ENCODE measurements around the gene SLCO6A1.
"Not testable (repeated sequence)": the region's sequence is repeated elsewhere in the genome, so short reads cannot be mapped to it uniquely, and the experiment has no call there.

SLCO6A1 gene, protein sequence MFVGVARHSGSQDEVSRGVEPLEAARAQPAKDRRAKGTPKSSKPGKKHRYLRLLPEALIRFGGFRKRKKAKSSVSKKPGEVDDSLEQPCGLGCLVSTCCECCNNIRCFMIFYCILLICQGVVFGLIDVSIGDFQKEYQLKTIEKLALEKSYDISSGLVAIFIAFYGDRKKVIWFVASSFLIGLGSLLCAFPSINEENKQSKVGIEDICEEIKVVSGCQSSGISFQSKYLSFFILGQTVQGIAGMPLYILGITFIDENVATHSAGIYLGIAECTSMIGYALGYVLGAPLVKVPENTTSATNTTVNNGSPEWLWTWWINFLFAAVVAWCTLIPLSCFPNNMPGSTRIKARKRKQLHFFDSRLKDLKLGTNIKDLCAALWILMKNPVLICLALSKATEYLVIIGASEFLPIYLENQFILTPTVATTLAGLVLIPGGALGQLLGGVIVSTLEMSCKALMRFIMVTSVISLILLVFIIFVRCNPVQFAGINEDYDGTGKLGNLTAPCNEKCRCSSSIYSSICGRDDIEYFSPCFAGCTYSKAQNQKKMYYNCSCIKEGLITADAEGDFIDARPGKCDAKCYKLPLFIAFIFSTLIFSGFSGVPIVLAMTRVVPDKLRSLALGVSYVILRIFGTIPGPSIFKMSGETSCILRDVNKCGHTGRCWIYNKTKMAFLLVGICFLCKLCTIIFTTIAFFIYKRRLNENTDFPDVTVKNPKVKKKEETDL

DNA sequence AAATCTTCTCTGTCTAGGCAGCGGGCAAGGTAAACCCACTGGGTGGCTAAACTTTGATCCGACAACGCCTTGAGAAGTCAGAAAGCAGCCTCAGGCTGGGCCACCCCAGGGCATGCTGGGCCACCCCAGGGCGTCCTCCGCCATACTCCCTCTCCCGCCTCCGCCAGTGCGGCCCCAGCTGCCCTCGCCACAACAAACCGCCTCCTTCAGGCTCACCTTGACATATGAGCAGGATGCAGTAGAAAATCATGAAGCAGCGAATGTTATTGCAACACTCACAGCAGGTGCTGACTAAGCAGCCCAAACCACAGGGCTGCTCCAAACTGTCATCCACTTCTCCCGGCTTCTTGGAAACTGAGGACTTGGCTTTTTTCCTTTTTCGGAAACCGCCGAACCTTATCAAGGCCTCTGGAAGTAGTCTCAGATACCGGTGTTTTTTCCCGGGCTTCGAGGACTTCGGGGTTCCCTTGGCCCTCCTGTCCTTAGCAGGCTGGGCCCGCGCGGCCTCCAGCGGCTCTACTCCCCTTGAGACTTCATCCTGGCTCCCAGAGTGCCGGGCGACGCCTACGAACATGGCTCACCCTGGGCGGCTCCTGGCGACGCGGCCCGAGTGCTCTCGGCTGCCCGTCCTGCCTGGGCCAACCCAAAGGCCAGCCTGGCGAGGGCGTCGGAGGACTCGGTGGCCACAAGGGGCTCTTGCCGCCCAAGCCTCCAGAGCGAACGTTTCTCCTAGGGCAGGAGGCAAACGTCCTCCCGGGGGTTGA, at the start of gene SLCO6A1:
Gene SLCO6A1, minus strand, starts transcription at position 731 of the 764 bp plus-strand sequence. Its CDS starts 157 bp downstream, at position 574.
- DNase-seq = no peak

DNA sequence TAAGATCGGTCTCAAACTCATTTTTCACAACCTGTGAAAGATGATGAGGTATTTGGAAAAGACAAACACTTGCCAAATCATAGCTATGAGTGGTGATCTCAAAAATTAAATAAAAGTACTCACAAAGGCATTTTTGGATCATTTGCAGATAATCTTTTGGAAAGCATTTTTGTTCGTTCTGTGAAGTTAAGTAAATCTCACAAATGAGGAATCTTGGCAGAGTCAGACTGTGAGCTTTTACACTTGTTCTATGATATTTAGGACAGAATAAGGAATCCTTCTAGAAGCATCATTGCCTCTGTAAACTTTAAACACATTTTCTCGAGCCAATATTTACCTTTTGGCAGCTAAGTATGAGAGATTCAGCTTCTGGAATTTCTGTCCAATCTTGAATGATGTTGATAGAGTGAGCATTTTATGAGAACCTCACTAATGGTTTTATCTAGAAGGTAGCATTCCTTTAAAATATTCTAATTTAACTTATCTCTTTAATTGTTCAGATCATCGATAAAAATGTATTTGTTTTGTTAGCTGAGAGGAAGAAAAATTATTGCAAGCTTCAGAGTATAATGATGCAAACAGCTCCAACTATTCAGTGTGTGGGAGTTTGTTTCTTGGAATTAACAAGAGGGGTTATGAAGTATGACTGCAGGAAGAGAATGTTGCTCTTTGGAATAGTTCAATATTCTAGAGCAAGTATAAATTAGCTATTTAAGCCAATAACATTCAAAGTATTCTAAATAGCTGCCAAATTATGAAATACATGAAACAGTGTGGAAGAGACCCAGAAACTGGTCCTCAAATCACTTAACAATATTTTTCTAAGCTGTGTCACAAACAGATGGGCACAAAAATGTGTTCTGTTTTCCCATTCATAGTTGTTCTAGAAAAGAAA, 48.6 kb upstream of the SLCO6A1 start:
- no peak for DNase-seq

DNA sequence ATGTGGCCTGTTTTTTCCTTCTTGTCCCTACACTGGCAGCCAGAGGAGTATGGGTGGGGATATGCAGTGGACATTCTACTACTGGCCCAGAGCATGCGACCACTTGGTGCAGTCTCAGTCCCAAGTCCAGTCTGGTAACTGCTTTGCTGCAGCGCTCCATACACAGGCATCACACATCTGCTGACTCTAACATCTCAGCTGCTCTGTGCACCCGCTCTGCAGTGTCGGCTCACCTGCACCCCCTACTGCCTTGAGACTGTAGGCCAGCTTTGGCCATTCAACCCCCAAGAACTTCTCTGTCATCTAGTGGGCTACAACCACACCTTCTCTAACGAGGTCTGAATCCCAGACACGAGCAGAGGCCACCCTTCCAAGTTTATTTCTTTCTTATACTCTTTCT, 46.4 kb upstream of the SLCO6A1 start:
- no peak for DNase-seq

DNA sequence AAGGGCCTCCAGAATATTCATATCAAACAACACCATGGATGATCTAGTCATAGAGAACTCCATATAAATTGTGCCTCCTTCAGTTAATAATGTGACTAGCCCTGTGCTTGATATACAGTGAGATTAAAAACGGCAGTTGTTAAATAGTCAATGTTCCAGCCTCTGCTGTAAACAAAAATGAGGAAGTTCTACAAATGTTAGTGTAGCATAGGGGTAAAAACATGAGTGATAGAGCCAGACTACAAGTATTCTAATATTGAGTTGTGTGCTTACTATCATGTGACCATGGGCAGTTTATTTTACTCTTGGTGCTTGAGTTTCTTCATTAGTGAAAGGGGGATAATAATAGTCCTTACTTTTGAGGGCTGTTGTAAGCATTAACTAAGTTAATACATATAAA, 43.3 kb upstream of the SLCO6A1 start:
- DNase-seq = no peak

DNA sequence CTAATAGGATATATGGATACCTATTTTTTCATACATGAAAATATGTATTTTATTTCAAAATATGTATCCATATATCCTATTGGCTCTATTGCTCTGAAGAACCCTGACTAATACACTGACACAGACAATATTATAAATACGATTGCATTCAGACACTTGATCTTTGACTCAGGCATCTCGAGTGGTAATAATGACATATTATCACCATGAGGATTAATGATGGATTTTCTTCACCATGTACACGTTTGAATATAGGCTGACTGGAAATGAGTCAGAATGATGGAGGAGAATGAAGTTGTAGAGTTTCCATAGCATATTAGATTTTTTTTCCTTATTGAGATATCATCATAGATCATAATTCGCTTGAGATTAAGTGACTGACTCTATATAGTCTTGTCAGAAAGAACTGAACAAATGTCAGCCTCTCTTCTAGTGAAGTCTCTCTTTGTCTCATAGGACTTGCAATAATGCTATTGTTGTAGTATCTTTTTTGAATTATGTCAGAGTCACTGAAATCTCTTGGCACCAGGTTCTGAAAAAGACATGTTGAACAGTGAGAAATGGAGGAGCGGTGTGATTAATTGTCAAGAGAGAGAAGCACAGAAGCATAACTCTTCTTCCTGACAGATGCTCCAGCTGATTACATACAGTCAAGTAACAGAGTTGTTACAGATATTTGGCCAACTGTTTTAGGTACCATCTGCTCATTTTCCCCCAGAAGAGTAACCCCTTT, 41.4 kb upstream of the SLCO6A1 start:
- DNase-seq = no peak

DNA sequence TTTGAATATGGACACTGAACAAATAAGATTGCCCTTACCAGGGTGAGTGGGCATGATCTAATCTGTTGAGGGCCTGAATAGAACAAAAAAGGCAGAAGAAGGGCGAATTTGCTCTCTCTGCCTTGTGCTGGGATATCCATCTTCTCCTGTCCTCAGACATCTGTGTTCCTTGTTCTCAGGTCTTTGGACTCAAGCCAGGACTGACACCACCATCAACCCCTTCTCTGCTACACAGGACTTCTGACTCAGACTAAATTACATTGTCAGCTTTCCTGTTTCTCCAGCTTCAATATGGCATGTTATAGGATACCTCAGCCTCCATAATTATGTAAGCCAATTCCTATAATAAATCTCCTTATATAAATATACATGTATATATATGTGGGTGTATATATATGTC, 40.8 kb upstream of the SLCO6A1 start:
- DNase-seq = no peak

DNA sequence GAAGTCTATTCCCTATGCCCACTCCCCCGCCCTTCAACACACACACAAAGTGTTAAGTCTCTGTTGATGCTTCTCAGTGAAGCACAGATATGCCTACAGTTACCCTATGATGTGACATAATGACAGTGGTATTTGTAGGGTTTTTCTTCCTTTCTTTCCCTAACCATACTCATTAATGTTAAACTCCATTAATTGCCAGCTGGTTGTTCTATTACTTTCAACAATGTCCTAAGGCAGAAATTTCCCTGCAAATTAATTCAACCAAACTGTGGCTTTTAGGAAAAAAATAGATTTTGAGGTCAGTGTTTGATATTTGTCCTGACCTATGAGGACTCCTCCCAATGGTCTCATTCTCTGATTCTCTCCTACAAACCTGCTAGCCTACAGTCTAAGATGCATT, 38.2 kb upstream of the SLCO6A1 start:
- DNase-seq = no peak

DNA sequence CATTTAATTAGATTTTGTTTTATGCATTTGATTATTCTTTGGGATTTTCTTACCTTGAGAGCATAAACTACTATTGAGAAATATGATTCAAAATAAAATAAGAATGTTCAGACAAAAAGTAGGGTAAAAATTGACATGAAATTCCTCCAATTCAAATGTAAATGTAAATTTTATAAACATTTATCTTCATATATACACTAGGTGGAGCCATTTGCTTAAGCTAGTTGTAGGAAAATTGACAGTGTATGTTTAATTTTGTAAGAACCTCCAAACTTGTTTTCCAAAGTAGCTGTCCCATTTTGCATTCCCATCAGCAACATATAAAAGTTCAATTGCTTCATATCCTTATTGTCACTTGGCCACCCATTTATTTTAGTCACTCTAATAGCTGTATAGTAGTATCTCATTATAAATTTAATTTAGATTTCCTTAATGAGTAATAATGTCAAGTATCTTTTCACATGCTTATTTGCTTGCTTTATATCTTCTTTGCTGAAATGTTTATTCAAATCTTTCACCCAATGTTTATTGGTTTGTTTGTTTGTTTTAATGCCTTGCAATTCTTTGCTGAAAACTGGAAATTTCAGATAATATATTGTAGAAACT, 37.6 kb upstream of the SLCO6A1 start:
- peak; percentile 37 for DNase-seq

DNA sequence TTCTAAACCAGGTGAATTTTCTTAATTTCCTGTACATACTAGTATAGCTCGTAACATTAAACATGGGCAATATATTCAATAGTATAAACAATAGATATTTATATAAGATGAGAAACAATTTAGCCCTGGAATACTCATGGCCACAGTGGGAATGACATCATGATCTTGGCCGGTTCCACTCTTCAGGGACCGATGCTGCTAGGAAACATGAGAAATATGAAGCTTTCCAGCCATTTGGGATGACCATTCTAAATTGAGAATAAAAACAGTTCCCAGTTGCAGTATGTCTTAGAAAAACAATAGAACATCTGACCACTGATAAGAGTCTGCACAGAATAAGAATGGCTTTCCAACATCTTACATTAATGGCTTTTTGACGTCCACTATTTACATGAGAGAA, 33.3 kb upstream of the SLCO6A1 start:
- DNase-seq = peak; percentile 30

DNA sequence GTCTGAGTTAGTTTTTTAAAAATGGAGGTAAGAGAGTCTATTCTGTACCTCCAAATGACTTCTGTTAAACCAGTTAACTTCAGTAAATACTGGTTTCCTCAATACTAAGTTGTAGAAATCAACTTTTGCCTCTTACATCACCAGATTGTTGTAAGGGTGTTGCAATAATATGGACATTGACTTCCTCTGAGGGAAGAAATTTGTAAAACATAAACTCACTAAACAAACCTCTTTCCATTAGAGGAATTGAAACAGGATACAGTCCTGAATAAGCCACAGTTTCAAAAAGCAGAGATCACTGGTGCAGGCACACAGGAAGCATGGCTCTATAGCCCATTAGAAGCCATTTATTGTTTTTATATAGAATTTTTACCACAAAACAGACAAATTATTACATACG, 32.7 kb upstream of the SLCO6A1 start:
- no peak for DNase-seq

DNA sequence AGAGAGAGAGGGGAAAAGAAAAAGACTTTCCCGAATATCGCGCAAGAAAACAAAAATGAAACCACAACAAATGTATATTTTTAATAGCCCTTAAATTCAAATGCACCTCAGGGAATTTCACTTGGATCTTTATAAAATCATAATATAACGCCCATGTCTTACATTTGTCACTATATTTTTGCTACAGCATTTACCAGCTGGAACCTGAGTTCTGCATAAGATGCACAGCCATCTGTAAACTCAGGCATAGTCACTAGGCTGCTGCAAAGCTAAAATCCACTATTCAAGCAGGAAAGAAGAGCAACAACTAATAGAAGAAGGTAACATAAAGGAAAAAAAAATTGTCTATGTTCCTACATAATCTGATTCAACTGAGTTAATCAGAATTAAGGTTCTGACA, 30.6 kb upstream of the SLCO6A1 start:
- DNase-seq = no peak

DNA sequence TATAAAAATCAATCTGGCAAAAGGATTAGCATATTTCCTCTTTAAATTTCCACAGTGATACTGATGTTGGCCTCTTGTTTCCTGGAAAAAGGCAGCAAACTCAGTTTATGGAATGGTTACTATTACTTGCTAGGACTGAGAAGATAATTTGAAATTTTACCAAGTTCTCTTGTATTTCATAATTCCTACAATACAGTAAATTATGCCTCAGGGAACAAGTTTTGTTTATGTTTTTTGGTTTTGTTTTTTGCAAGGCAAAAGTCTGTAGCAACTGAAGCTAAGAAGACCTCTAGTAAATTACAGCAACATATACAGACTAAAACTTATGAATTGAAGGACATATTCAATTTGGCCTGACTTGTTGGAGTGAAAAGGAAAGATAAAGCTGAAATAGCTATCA, 30.2 kb upstream of the SLCO6A1 start:
- no peak for DNase-seq

DNA sequence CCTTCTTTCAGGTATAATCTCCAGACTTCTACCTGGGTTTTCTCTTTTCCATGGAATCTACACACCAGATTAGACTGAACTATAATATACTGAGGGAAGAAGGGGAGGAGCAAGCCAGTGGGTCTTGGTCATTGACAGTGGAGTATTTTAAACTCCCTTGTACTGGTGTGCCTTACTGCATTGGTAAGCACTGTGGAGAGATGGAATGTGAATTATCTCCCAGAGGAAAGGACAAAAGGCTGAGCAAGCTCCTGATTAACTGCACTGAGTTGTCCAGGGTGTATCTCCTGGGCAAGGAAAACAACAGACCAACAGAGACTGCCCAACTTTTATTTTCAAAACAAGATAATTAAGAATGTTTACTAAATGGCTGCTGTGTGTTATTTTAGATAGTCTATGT, 29.8 kb upstream of the SLCO6A1 start:
- DNase-seq = no peak

DNA sequence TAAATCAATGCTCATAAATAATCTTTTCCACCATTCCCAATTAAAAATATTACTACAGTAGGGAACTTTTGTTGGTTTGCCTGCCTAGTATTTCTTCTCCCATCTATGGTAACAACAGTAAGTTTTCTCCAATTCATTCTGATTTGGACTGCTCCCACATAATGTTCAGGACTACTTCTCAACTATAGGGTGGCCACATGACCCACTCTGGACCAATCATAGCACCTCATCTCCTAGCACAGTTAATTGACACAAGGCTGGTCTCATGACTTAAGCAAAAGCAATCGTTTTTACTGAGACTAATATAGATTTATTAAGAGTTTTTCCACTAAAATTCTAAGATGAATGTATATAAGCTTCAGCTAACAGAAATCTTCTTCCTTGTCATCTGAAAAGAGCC, 28.7 kb upstream of the SLCO6A1 start:
- DNase-seq = no peak

DNA sequence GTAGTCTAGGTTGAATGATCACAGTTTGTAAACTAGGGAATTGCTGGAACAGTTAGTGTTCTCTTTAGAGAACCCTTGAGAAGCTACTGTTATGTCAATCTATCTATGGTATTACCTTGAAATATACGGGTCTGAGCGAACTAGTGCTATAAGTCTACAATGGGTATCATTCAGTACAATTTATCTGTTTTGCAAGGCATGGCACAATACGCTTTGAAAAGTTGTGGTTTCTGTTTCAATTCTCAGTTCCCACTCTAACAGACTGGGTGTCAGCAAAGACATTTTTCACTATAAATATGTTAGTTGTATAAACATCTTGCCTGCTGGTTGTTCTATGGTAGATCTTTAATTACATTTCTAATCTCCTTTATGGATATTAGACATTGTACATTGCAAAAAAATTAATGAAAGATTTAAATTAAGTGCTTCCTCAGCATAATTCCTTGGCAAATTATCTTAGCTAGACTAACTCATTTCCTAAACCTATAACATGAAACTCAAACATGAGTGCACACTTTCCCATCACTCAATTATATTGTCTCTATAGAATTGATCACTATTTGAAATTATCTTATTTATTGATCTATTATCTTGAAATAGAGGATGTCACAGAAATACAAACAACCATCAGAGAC, 24.9 kb upstream of the SLCO6A1 start:
- no peak for DNase-seq

DNA sequence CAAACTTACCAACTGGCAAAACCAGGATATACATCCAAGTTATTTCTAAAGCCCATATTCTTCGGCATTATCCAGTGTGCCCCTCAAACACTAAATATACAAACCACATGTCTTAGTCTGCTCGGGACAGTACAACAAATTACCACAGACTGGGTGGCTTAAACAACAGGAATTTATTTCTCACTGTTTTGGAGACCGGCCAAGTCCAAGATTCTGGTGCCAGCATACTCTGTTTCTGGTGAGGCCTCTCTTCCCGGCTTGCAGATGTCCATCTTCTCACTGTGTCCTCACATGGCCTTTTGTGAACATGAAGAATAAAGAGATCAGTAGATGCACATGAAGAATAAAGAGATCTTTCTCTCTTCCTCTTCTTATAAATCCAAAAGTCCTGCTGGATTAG, 12.9 kb upstream of the SLCO6A1 start:
- DNase-seq = peak; percentile 4

DNA sequence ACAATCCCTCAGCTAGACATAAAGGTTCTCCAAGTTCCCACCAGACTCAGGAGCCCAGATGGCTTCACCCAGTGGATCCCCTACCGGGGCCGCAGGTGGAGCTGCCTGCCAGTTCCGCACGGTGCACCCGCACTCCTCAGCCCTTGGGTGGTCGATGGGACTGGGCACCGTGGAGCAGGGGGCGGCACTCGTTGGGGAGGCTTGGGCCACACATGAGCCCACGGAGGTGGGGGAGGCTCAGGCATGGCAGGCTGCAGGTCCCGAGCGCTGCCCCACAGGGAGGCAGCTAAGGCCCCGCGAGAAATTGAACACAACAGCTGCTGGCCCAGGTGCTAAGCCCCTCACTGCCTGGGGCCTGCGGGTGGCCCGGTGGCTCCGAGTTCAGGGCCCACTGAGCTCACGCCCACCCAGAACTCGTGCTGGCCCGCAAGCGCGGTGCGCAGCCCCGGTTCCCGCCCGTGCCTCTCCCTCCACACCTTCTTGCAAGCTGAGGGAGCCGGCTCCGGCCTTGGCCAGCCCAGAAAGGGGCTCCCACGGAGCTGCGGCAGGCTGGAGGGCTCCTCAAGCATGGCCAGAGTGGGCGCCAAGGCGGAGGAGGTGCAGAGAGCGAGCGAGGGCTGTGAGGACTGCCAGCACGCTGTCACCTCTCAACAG, 7.4 kb downstream of the SLCO6A1 start:
- DNase-seq = not testable (repeated sequence)

DNA sequence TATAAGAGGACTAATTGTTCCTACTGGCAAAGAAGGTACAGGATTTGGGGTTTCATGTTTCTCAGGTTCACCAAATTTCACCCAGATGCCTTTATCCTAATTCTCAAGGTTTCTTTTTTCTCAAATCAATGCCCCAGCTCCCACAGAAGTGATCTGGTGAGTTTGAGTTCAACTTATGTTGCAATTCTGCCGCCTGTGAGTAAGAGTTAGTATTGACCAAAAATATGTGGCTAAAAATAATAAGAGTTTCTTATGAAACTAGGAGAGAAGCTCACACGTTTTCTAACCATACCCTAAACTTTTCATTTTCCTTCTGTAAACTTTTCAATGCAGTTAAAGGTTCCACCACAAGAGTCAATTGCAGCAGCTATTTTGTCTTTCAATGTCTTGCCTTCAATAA, 15.1 kb downstream of the SLCO6A1 start:
- DNase-seq = no peak

DNA sequence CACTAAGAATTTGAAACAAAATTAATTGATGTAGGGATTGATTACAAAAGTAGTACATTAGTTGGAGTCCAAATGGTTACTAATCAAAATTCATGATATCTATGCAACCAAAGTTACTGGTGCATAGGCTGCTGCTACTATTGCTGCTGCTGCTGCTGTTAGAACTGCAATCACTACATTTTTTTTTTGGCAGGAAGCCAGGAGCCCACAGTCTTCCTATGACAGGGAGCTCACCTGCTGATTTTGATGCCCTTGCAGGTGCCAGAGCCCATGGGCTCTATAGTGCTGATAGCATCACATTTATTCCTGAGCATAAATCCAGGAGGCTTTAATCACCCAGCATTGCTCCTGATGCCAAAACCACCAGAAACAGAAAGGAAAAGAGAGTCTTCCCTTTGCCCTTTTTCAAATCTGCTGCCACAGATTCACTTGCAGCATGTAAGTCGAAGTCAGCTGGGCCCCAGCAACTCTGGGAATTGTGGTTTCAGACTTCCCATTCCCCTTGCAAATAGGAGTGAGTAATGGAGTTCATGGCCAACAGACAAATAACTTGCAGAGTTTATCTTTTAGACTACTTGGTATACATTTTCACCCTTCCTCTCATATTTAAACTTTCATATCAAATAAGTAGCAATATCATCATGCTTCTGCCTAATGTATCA, 17.6 kb downstream of the SLCO6A1 start:
- DNase-seq = no peak

DNA sequence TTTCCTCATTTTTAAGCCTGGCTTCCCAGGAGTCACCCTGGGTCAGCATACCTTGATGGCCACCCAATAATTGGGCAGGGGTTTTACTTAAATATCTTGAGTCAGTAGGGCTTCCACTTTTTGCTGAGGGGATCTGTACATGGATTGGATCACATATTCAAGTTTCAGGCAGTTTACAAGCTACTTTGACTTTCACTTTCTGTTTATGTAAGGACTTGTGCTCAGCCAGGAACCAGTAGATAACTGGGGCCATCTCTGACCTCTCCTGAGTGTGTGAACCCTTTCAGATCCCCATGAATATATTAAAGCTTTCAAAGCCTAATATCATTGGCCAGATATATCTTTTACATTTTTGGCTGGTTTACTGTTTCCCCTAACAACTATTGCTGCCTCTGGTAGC, 45.1 kb downstream of the SLCO6A1 start:
- no peak for DNase-seq
